ENCODE measurements around the gene WWOX. TPM values are rescaled to one million over a fixed set of nuclear protein-coding genes. Genes with fewer than 3 reads are reported as not detected.

The WWOX gene
- total and polyA plus RNA-seq, 2 of the 13 experiments (the other 11 are each of a cell fraction or from before 2014, with no cell fraction given), result 9.1 to 37.4 TPM

DNA sequence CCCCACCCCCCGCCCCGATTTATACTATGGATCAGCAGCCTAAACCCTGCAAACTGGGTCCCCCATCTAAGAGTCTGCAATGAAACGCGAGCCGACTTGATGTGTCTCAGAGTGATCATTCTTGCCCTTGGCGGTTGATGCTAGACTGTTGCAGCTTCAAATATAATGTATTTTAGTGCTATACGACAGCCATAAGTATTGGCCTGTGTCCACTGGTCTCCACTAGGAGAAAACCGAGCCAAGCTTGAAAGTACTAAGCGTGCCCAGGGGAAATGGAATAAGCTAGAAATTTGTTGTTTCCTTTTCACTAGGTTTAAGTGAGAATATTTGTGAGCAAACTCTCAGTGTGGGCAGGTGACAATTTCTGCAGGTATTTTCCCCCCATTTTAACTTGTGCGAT lies 789.9 kb downstream of the WWOX start:
- FAIRE-seq (no peak), DNase-seq (ENCODE audit: low spot score) (no peak), ATAC-seq (no peak)
- Histone ChIP-seq H3K9ac (ENCODE audit: insufficient read depth, low read depth, low read length) (no peak overlapping the region), H3K79me2 (ENCODE audit: insufficient read depth, low read length) (no peaks in the 10 kb centered on the region), H3K4me2 (ENCODE audit: low read depth, low read length) (no peak overlapping the region), H4K20me1 (ENCODE audit: insufficient read depth, low read length) (no peaks in the 10 kb centered on the region), H3K9me3 (ENCODE audit: low read length) (no peaks in the 10 kb centered on the region), H2AFZ (ENCODE audit: low read length) (no peak overlapping the region), H3K27me3 (ENCODE audit: control insufficient read depth in 1 of 2, insufficient read depth in 2 of 2, low read length in 2 of 2) (no peaks in the 10 kb centered on the region), H3K4me3 (replicated peaks in 1 of 3; ENCODE audit: insufficient read depth in 1 of 3, low read depth in 2 of 3, low read length in 3 of 3) (no peak overlapping the region), H3K27ac (ENCODE audit: extremely low read length, insufficient read depth, low read length) (no peak overlapping the region), H3K4me1 (ENCODE audit: insufficient read depth, low read length) (no peaks in the 10 kb centered on the region), H3K36me3 (replicated peaks in 1 of 2; ENCODE audit: control insufficient read depth in 1 of 2, insufficient read depth in 2 of 2, low read length in 2 of 2) (no peaks in the 10 kb centered on the region)
- WGBS (ENCODE audit: low lambda C conversion rate), result 79% methylated on average over 10 of the region's 10 CpGs
- intact Hi-C loops (cut with micrococcal nuclease; ENCODE audit: unreplicated experiment), result no loop called here
- ChIA-PET POLR2A (no interaction called here), CTCF (ENCODE audit: low intra/inter-chr PET ratio, low total read pairs) (no interaction called here)
- no TSS peak for BruUV-seq (replicated peaks)
- in situ Hi-C loops (cut with HindIII; ENCODE audit: extremely low pct_ligation_motif_present, low pct_unique_long_range_greater_than_20kb), result no loop called here
- TF ChIP-seq SETDB1 (CRISPR knock-in tag; IDR thresholded peaks at IDR 0.05; ENCODE audit: borderline replicate concordance) (no peak), KLF15 (CRISPR knock-in tag; IDR thresholded peaks at IDR 0.05; ENCODE audit: borderline replicate concordance) (no peak), POLR2AphosphoS5 (IDR thresholded peaks at IDR 0.05; ENCODE audit: low read depth, low read length) (no peak), ZNF235 (CRISPR knock-in tag; IDR thresholded peaks at IDR 0.05; ENCODE audit: borderline replicate concordance) (no peak), MEF2D (CRISPR knock-in tag; IDR thresholded peaks at IDR 0.05) (no peak), TCF12 (IDR thresholded peaks at IDR 0.05) (no peak), TCF12 (CRISPR knock-in tag; IDR thresholded peaks at IDR 0.05) (no peak), AGO2 (optimal IDR thresholded peaks at IDR 0.05; ENCODE audit: low read depth, low read length) (no peak), EED (CRISPR knock-in tag; IDR thresholded peaks at IDR 0.05) (no peak), CBX1 (IDR thresholded peaks at IDR 0.05; ENCODE audit: low read depth) (no peak), DPF2 (CRISPR knock-in tag; IDR thresholded peaks at IDR 0.05; ENCODE audit: borderline replicate concordance, low read depth) (no peak)
- TF ChIP-seq, protein P1, sequence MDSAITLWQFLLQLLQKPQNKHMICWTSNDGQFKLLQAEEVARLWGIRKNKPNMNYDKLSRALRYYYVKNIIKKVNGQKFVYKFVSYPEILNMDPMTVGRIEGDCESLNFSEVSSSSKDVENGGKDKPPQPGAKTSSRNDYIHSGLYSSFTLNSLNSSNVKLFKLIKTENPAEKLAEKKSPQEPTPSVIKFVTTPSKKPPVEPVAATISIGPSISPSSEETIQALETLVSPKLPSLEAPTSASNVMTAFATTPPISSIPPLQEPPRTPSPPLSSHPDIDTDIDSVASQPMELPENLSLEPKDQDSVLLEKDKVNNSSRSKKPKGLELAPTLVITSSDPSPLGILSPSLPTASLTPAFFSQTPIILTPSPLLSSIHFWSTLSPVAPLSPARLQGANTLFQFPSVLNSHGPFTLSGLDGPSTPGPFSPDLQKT (CRISPR knock-in tag; IDR thresholded peaks at IDR 0.05; ENCODE audit: borderline replicate concordance), result no peak
- TF ChIP-seq, protein P2, sequence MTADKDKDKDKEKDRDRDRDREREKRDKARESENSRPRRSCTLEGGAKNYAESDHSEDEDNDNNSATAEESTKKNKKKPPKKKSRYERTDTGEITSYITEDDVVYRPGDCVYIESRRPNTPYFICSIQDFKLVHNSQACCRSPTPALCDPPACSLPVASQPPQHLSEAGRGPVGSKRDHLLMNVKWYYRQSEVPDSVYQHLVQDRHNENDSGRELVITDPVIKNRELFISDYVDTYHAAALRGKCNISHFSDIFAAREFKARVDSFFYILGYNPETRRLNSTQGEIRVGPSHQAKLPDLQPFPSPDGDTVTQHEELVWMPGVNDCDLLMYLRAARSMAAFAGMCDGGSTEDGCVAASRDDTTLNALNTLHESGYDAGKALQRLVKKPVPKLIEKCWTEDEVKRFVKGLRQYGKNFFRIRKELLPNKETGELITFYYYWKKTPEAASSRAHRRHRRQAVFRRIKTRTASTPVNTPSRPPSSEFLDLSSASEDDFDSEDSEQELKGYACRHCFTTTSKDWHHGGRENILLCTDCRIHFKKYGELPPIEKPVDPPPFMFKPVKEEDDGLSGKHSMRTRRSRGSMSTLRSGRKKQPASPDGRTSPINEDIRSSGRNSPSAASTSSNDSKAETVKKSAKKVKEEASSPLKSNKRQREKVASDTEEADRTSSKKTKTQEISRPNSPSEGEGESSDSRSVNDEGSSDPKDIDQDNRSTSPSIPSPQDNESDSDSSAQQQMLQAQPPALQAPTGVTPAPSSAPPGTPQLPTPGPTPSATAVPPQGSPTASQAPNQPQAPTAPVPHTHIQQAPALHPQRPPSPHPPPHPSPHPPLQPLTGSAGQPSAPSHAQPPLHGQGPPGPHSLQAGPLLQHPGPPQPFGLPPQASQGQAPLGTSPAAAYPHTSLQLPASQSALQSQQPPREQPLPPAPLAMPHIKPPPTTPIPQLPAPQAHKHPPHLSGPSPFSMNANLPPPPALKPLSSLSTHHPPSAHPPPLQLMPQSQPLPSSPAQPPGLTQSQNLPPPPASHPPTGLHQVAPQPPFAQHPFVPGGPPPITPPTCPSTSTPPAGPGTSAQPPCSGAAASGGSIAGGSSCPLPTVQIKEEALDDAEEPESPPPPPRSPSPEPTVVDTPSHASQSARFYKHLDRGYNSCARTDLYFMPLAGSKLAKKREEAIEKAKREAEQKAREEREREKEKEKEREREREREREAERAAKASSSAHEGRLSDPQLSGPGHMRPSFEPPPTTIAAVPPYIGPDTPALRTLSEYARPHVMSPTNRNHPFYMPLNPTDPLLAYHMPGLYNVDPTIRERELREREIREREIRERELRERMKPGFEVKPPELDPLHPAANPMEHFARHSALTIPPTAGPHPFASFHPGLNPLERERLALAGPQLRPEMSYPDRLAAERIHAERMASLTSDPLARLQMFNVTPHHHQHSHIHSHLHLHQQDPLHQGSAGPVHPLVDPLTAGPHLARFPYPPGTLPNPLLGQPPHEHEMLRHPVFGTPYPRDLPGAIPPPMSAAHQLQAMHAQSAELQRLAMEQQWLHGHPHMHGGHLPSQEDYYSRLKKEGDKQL (CRISPR knock-in tag; IDR thresholded peaks at IDR 0.05; ENCODE audit: low read depth), result no peak
- TF ChIP-seq, protein P3, sequence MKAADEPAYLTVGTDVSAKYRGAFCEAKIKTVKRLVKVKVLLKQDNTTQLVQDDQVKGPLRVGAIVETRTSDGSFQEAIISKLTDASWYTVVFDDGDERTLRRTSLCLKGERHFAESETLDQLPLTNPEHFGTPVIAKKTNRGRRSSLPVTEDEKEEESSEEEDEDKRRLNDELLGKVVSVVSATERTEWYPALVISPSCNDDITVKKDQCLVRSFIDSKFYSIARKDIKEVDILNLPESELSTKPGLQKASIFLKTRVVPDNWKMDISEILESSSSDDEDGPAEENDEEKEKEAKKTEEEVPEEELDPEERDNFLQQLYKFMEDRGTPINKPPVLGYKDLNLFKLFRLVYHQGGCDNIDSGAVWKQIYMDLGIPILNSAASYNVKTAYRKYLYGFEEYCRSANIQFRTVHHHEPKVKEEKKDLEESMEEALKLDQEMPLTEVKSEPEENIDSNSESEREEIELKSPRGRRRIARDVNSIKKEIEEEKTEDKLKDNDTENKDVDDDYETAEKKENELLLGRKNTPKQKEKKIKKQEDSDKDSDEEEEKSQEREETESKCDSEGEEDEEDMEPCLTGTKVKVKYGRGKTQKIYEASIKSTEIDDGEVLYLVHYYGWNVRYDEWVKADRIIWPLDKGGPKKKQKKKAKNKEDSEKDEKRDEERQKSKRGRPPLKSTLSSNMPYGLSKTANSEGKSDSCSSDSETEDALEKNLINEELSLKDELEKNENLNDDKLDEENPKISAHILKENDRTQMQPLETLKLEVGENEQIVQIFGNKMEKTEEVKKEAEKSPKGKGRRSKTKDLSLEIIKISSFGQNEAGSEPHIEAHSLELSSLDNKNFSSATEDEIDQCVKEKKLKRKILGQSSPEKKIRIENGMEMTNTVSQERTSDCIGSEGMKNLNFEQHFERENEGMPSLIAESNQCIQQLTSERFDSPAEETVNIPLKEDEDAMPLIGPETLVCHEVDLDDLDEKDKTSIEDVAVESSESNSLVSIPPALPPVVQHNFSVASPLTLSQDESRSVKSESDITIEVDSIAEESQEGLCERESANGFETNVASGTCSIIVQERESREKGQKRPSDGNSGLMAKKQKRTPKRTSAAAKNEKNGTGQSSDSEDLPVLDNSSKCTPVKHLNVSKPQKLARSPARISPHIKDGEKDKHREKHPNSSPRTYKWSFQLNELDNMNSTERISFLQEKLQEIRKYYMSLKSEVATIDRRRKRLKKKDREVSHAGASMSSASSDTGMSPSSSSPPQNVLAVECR (CRISPR knock-in tag; IDR thresholded peaks at IDR 0.05; ENCODE audit: borderline replicate concordance), result no peak
